Uterus (tissue), 2 donors: Measurements from ENCODE around the gene PCED1A.

Experiments used
- CTCF ChIP-seq, 4 experiments: fragments of 200-600 bp in 2 of 4; fragments of 450-650 bp in 2 of 4; sonication (generic) in 2 of 4; IDR thresholded peaks; one replicate each; pipeline ENCODE4 v1.5.1; 2016 to 2019; ENCODE audit warnings: antibody characterized with exemption in 4 of 4, mild to moderate bottlenecking in 2 of 4, moderate library complexity in 1 of 4
- POLR2A ChIP-seq, 2 donors: fragments of 450-650 bp; IDR thresholded peaks; one replicate each; pipeline ENCODE4 v1.6.1; 2016; ENCODE audit warnings: antibody characterized with exemption in 2 of 2, mild to moderate bottlenecking in 1 of 2, moderate library complexity in 1 of 2

GRCh38 chr20:2798095-2798805, 42.2 kb downstream of the PCED1A start:
- TF ChIP-seq POLR2A (IDR thresholded peaks at IDR 0.05) (no peak), CTCF (IDR thresholded peaks at IDR 0.05) (no peak)
